B cell (primary cell): ENCODE data around the gene ZNF410. TPM values are rescaled to one million over a fixed set of nuclear protein-coding genes. Genes with fewer than 3 reads are reported as not detected.

Experiments used
- ATAC-seq: fragments of 200-7000 bp; cut with Tn5 transposase; one replicate; pipeline ENCODE4 v1.10.0; 2021; ENCODE audit warnings: low read depth, mild to moderate bottlenecking, moderate number of reproducible peaks, moderate library complexity
- CTCF ChIA-PET: fragments of 350-600 bp; sonication (Branson Sonifier 250); formaldehyde crosslinking; loops from one replicate; lab custom pipeline; 2021; ENCODE audit warnings: antibody characterized with exemption, inconsistent platforms; lab: Charles Lee
- POLR2A ChIA-PET: fragments of 350-600 bp; sonication (Branson Sonifier 250); formaldehyde crosslinking; loops from one replicate; lab custom pipeline; 2021; ENCODE audit warnings: antibody characterized with exemption; lab: Charles Lee
- DNase-seq: peaks from one replicate; pipeline ENCODE4 v3.0.0; 2013
- H2AFZ ChIP-seq: 2 replicates; pipeline ENCODE4 v1.6.1; 2012; ENCODE audit warnings: mild to moderate bottlenecking, low read depth, low read length; ENCODE audit not compliant: insufficient read depth, poor library complexity, severe bottlenecking
- H3K27ac ChIP-seq, 2 donors: 1 replicate in 1 of 2; 2 replicates in 1 of 2; pipeline ENCODE4 v1.5.1; 2012 to 2013; ENCODE audit warnings: low read length in 2 of 2, mild to moderate bottlenecking in 2 of 2, moderate library complexity in 1 of 2
- H3K27me3 ChIP-seq, 4 experiments: fragments of 200-600 bp in 1 of 4; sonication (generic) in 1 of 4; replicated peaks in 1 of 4; 1 replicate in 2 of 4; 2 replicates in 2 of 4; pipeline versions ENCODE4 v1.6.1 to v1.7.0; 2013 to 2016; ENCODE audit warnings: low read length in 3 of 4, mild to moderate bottlenecking in 2 of 4, mixed read lengths in 1 of 4, moderate library complexity in 1 of 4; ENCODE audit not compliant: insufficient read depth in 4 of 4, control insufficient read depth in 3 of 4; ENCODE audit errors: control extremely low read depth in 1 of 4
- H3K36me3 ChIP-seq, 2 experiments: replicated peaks in 1 of 2; 1 replicate in 1 of 2; 2 replicates in 1 of 2; pipeline versions ENCODE4 v1.6.1 to v1.7.1; 2013; ENCODE audit warnings: low read length in 1 of 2; ENCODE audit not compliant: insufficient read depth in 2 of 2, control insufficient read depth in 1 of 2; ENCODE audit errors: control extremely low read depth in 1 of 2, extremely low read depth in 1 of 2
- H3K4me1 ChIP-seq, 2 donors: fragments of 200-600 bp in 1 of 2; sonication (generic) in 1 of 2; 1 replicate in 1 of 2; 2 replicates in 1 of 2; pipeline versions ENCODE4 v1.5.1 to v1.6.1; 2013 to 2017; ENCODE audit warnings: low read length in 2 of 2; ENCODE audit not compliant: control insufficient read depth in 2 of 2, insufficient read depth in 2 of 2
- H3K4me2 ChIP-seq: replicated peaks from 2 replicates; pipeline ENCODE3; 2012; ENCODE audit warnings: mild to moderate bottlenecking, low read depth, low read length; ENCODE audit not compliant: poor library complexity, severe bottlenecking
- H3K4me3 ChIP-seq, 5 experiments: fragments of 200-600 bp in 1 of 5; sonication (generic) in 1 of 5; 1 replicate in 3 of 5; 2 replicates in 2 of 5; pipeline versions ENCODE4 v1.5.1 to v1.7.0; 2011 to 2016; ENCODE audit warnings: low read length in 4 of 5, mild to moderate bottlenecking in 4 of 5, low read depth in 2 of 5, control low read depth in 1 of 5, moderate library complexity in 1 of 5; ENCODE audit not compliant: insufficient read depth in 1 of 5; ENCODE audit errors: control extremely low read depth in 1 of 5, extremely low read depth in 1 of 5
- H3K79me2 ChIP-seq: fragments of 200-600 bp; sonication (generic); one replicate; pipeline ENCODE4 v1.6.0; 2016; ENCODE audit warnings: low read length; ENCODE audit not compliant: control insufficient read depth, insufficient read depth
- H3K9ac ChIP-seq: fragments of 200-600 bp; sonication (generic); 2 replicates; pipeline ENCODE4 v1.6.1; 2017; ENCODE audit warnings: mild to moderate bottlenecking, low read length, moderate library complexity
- H3K9me3 ChIP-seq, 3 donors: one replicate each; pipeline versions ENCODE4 v1.6.1 to v1.7.1; 2013; ENCODE audit warnings: low read length in 2 of 3; ENCODE audit not compliant: control insufficient read depth in 2 of 3, insufficient read depth in 1 of 3; ENCODE audit errors: control extremely low read depth in 1 of 3
- H4K20me1 ChIP-seq: 2 replicates; pipeline ENCODE4 v1.6.0; 2012; ENCODE audit warnings: mild to moderate bottlenecking, low read length; ENCODE audit not compliant: insufficient read depth, control insufficient read depth, poor library complexity, severe bottlenecking
- H3K27ac Mint-ChIP-seq: one replicate; pipeline ENCODE4 v1.8.0; 2021; ENCODE audit warnings: mixed read lengths
- H3K27me3 Mint-ChIP-seq: one replicate; pipeline ENCODE4 v1.8.0; 2021; ENCODE audit warnings: mixed read lengths
- H3K4me1 Mint-ChIP-seq: one replicate; pipeline ENCODE4 v1.8.0; 2021; ENCODE audit warnings: mixed read lengths
- H3K4me3 Mint-ChIP-seq: one replicate; pipeline ENCODE4 v1.8.0; 2021; ENCODE audit warnings: mixed read lengths
- H3K9me3 Mint-ChIP-seq: one replicate; pipeline ENCODE4 v1.8.0; 2022; ENCODE audit warnings: mixed read lengths; ENCODE audit not compliant: insufficient read depth
- CTCF ChIP-seq: fragments of 200-600 bp; IDR thresholded peaks from one replicate; pipeline ENCODE4 v1.8.0; 2022; ENCODE audit warnings: antibody characterized with exemption, mild to moderate bottlenecking
- EZH2 ChIP-seq: IDR thresholded peaks from 2 replicates; pipeline ENCODE4 v1.6.1; 2012; ENCODE audit warnings: borderline replicate concordance, low read depth, mild to moderate bottlenecking, moderate library complexity, low read length; ENCODE audit not compliant: insufficient read depth, poor library complexity, severe bottlenecking
- WGBS: methylation state at CpG from one replicate; pipeline ENCODE4 v1.1.5; 2013; ENCODE audit warnings: missing lambda C conversion rate; ENCODE audit not compliant: insufficient coverage; 5-methylcytosine and 5-hydroxymethylcytosine counted together
- intact Hi-C: fragments of 100-400 bp; cut with micrococcal nuclease; formaldehyde crosslinking; loops from one replicate; pipeline ENCODE4 v1.10.0; 2022
- polyA plus RNA-seq: library from polyadenylated mRNA; depleted of rRNA; stranded (reverse); fragments of >200 nt; gene quantifications from 2 replicates; pipeline ENCODE4 v1.2.3, GENCODE V29; 2012
- total RNA-seq, 2 donors: library from RNA; stranded (reverse); fragments of 120-200 nt in 1 of 2; gene quantifications; 1 replicate in 1 of 2; 2 replicates in 1 of 2; pipeline versions ENCODE4 v1.2.3 to v1.2.4, GENCODE V29; 2013 to 2022

Gene ZNF410
- total and polyA plus RNA-seq, 2 donors (not counting 1 experiment from before 2014, with no cell fraction given), result 18.9 to 69.0 TPM

GRCh38 chr14:73842201-73842600 lies 44.5 kb upstream of the ZNF410 start:
- H2AFZ ChIP-seq, result no peak overlapping the region
- H3K27me3 ChIP-seq, result no peaks in the 10 kb centered on the region
- H3K27ac ChIP-seq, result no peak overlapping the region
- ChIA-PET POLR2A (interaction anchor here (0.6 kb wide), 1 partner anchor 23 kb away, joined by 5 read pairs; no protein-coding TSS in a partner anchor), CTCF (no interaction called here)
- no peaks in the 10 kb centered on the region for H3K9me3 ChIP-seq
- H3K27me3 Mint-ChIP-seq, result no peaks in the 10 kb centered on the region
- H3K27ac Mint-ChIP-seq, result no peak overlapping the region
- H3K36me3 ChIP-seq, result no peaks in the 10 kb centered on the region
- no peak overlapping the region for H3K4me3 Mint-ChIP-seq
- no CpG with 5 or more reads among the region's 1 CpG for WGBS
- DNase-seq, result no peak
- no peaks in the 10 kb centered on the region for H4K20me1 ChIP-seq
- H3K4me1 Mint-ChIP-seq, result no peaks in the 10 kb centered on the region
- H3K9me3 Mint-ChIP-seq, result no peaks in the 10 kb centered on the region
- intact Hi-C loops, result no loop called here
- TF ChIP-seq EZH2 (no peak), CTCF (no peak)
- H3K4me3 ChIP-seq, result no peak overlapping the region
- H3K4me1 ChIP-seq, result no peaks in the 10 kb centered on the region
- H3K4me2 ChIP-seq, result no peak overlapping the region
- no peaks in the 10 kb centered on the region for H3K79me2 ChIP-seq
- H3K9ac ChIP-seq, result no peak overlapping the region
- no peak for ATAC-seq

- no peak overlapping the region for H2AFZ ChIP-seq
- H3K9me3 ChIP-seq, result no peaks in the 10 kb centered on the region
- TF ChIP-seq EZH2 (no peak), CTCF (no peak)
- no peak overlapping the region for H3K4me2 ChIP-seq
- H3K4me3 ChIP-seq, result no peak overlapping the region
- WGBS, result 100% methylated on average over 1 of the region's 2 CpGs
- ATAC-seq, result no peak
- H4K20me1 ChIP-seq, result no peaks in the 10 kb centered on the region
- ChIA-PET CTCF (no interaction called here), POLR2A (no interaction called here)
- Mint-ChIP-seq H3K27ac (no peak overlapping the region), H3K4me1 (no peaks in the 10 kb centered on the region), H3K9me3 (no peaks in the 10 kb centered on the region), H3K4me3 (no peak overlapping the region), H3K27me3 (no peaks in the 10 kb centered on the region)
- H3K27me3 ChIP-seq, result no peaks in the 10 kb centered on the region
- no peak overlapping the region for H3K27ac ChIP-seq
- H3K4me1 ChIP-seq, result no peaks in the 10 kb centered on the region
- DNase-seq, result no peak
- no peaks in the 10 kb centered on the region for H3K79me2 ChIP-seq
- intact Hi-C loops, result no loop called here
- H3K9ac ChIP-seq, result no peak overlapping the region
- H3K36me3 ChIP-seq, result no peaks in the 10 kb centered on the region
Measured at GRCh38 chr14:73842851-73843250, 43.8 kb upstream of the ZNF410 start.
